PC-3 (cell line): ENCODE data around the gene RNASE9. TPM values are rescaled to one million over a fixed set of nuclear protein-coding genes. Genes with fewer than 3 reads are reported as not detected.

Experiments used
- ATAC-seq: fragments of 200-7000 bp; cut with Tn5 transposase; 2 replicates; pipeline ENCODE4 v1.9.1; 2020; ENCODE audit warnings: mild to moderate bottlenecking, moderate library complexity
- BruUV-seq: library from RNA; stranded (reverse); fragments of 400-500 nt; replicated peaks from 2 replicates; lab custom pipeline; 2021; lab: Mats Ljungman, UMichigan
- CTCF ChIA-PET: fragments of 300-600 bp; sonication (Branson Sonifier 250); formaldehyde crosslinking; loops from one replicate; lab custom pipeline; 2022; ENCODE audit warnings: antibody characterized with exemption; lab: Charles Lee
- POLR2A ChIA-PET: fragments of 300-600 bp; sonication (Branson Sonifier 250); formaldehyde crosslinking; loops from one replicate; lab custom pipeline; 2022; ENCODE audit warnings: antibody characterized with exemption; ENCODE audit not compliant: unreplicated experiment; lab: Charles Lee
- DNase-seq: peaks from one replicate; pipeline ENCODE4 v3.0.0-alpha.2; 2015
- H2AFZ ChIP-seq: fragments of 300-600 bp; sonication (generic); 2 replicates; pipeline ENCODE4 v1.6.0; 2016; ENCODE audit warnings: antibody characterized with exemption, low read length
- H3F3A ChIP-seq: fragments of 300-600 bp; sonication (generic); one replicate; pipeline ENCODE4 v1.6.0; 2017; ENCODE audit warnings: antibody characterized with exemption, low read length, control low read depth, mild to moderate bottlenecking; ENCODE audit not compliant: unreplicated experiment
- H3K27ac ChIP-seq: fragments of 300-600 bp; sonication (generic); 2 replicates; pipeline ENCODE4 v1.5.1; 2016; ENCODE audit warnings: mild to moderate bottlenecking, low read length
- H3K27me3 ChIP-seq: fragments of 300-600 bp; sonication (generic); 2 replicates; pipeline ENCODE4 v1.6.1; 2016; ENCODE audit warnings: low read length, mixed read lengths
- H3K36me3 ChIP-seq: fragments of 300-600 bp; sonication (generic); 2 replicates; pipeline ENCODE4 v1.6.1; 2016; ENCODE audit warnings: low read depth, mixed run types, low read length, mixed read lengths
- H3K4me1 ChIP-seq: fragments of 300-600 bp; sonication (generic); 2 replicates; pipeline ENCODE4 v1.5.1; 2016; ENCODE audit warnings: low read length; ENCODE audit not compliant: insufficient read depth
- H3K4me2 ChIP-seq: fragments of 300-600 bp; sonication (generic); 2 replicates; pipeline ENCODE4 v1.6.0; 2016; ENCODE audit warnings: low read length
- H3K4me3 ChIP-seq: fragments of 300-600 bp; sonication (generic); 2 replicates; pipeline ENCODE4 v1.5.1; 2016; ENCODE audit warnings: mild to moderate bottlenecking, low read length, mixed read lengths
- H3K79me2 ChIP-seq: fragments of 300-600 bp; sonication (generic); 2 replicates; pipeline ENCODE4 v1.6.1; 2017; ENCODE audit warnings: low read length, mixed read lengths
- H3K9ac ChIP-seq: fragments of 300-600 bp; sonication (generic); 2 replicates; pipeline ENCODE4 v1.6.0; 2016; ENCODE audit warnings: mild to moderate bottlenecking, low read length
- H3K9me2 ChIP-seq: fragments of 300-600 bp; sonication (generic); replicated peaks from 2 replicates; pipeline ENCODE4 v1.6.1; 2016; ENCODE audit warnings: mixed run types, low read length, mixed read lengths
- H3K9me3 ChIP-seq: fragments of 300-600 bp; sonication (generic); 2 replicates; pipeline ENCODE4 v1.6.1; 2016; ENCODE audit warnings: low read length, mixed read lengths
- H4K20me1 ChIP-seq: fragments of 300-600 bp; sonication (generic); 2 replicates; pipeline ENCODE4 v1.6.1; 2016; ENCODE audit warnings: low read length, mixed read lengths
- CTCF ChIP-seq: fragments of 300-600 bp; sonication (generic); conservative IDR thresholded peaks from 2 replicates; pipeline ENCODE4 v1.5.1; 2017; ENCODE audit warnings: antibody characterized with exemption, low read depth, mild to moderate bottlenecking, low read length
- EZH2 ChIP-seq: fragments of 300-600 bp; sonication (generic); IDR thresholded peaks from one replicate; pipeline ENCODE4 v1.6.1; 2017; ENCODE audit warnings: antibody characterized with exemption, mild to moderate bottlenecking, low read length; ENCODE audit not compliant: unreplicated experiment
- EZH2phosphoT487 ChIP-seq: fragments of 300-600 bp; sonication (generic); IDR thresholded peaks from 2 replicates; pipeline ENCODE4 v1.6.1; 2018; ENCODE audit warnings: mild to moderate bottlenecking, antibody characterized with exemption, low read length, borderline replicate concordance
- intact Hi-C: fragments of 100-400 bp; cut with micrococcal nuclease; formaldehyde crosslinking; loops from 2 replicates; pipeline ENCODE4 v1.9.0; 2023
- total RNA-seq: library from RNA; depleted of rRNA; stranded (reverse); fragments of >200 nt; gene quantifications from 2 replicates; pipeline ENCODE4 v1.2.3, GENCODE V29; 2014

RNASE9 gene
- total RNA-seq, 1 experiment from 2014 or later = not detected

GRCh38 chr14:20564501-20564997 is 3.7 kb upstream of the RNASE9 start:
- H3K4me1 ChIP-seq = no peaks in the 10 kb centered on the region
- no peak overlapping the region for H2AFZ ChIP-seq
- H3K4me3 ChIP-seq = no peak overlapping the region
- ATAC-seq (no peak), DNase-seq (no peak)
- BruUV-seq = no TSS peak
- H4K20me1 ChIP-seq = no peaks in the 10 kb centered on the region
- no peak for TF ChIP-seq EZH2
- TF ChIP-seq EZH2phosphoT487 = no peak
- no peak for TF ChIP-seq CTCF
- ChIA-PET POLR2A (no interaction called here), CTCF (no interaction called here)
- H3K79me2 ChIP-seq = no peaks in the 10 kb centered on the region
- no peak overlapping the region for H3K9ac ChIP-seq
- H3K9me3 ChIP-seq = no peaks in the 10 kb centered on the region
- no peaks in the 10 kb centered on the region for H3K36me3 ChIP-seq
- no peak overlapping the region for H3K4me2 ChIP-seq
- H3K9me2 ChIP-seq = no peaks in the 10 kb centered on the region
- intact Hi-C loops = no loop called here
- peaks cover 20% of the 10 kb centered on the region; the same call in 1 of the 2 replicates for H3K27me3 ChIP-seq
- H3K27ac ChIP-seq = no peak overlapping the region
- H3F3A ChIP-seq = no peaks in the 10 kb centered on the region

- H3K27me3 ChIP-seq = peaks cover 20% of the 10 kb centered on the region; the same call in 1 of the 2 replicates
- no peak overlapping the region for H3K27ac ChIP-seq
- no peaks in the 10 kb centered on the region for H3K9me2 ChIP-seq
- no peak overlapping the region for H2AFZ ChIP-seq
- H3K36me3 ChIP-seq = no peaks in the 10 kb centered on the region
- no peaks in the 10 kb centered on the region for H3K4me1 ChIP-seq
- H3K4me2 ChIP-seq = no peak overlapping the region
- intact Hi-C loops = no loop called here
- BruUV-seq = no TSS peak
- H3K4me3 ChIP-seq = no peak overlapping the region
- H3K9ac ChIP-seq = no peak overlapping the region
- TF ChIP-seq EZH2phosphoT487 (no peak), CTCF (no peak), EZH2 (no peak)
- POLR2A ChIA-PET = no interaction called here
- H3K79me2 ChIP-seq = no peaks in the 10 kb centered on the region
- H3F3A ChIP-seq = no peaks in the 10 kb centered on the region
- CTCF ChIA-PET = no interaction called here
- ATAC-seq (no peak), DNase-seq (no peak)
- H3K9me3 ChIP-seq = no peaks in the 10 kb centered on the region
- no peaks in the 10 kb centered on the region for H4K20me1 ChIP-seq
Observed at GRCh38 chr14:20563971-20564370, 3.1 kb upstream of the RNASE9 start.

DNA sequence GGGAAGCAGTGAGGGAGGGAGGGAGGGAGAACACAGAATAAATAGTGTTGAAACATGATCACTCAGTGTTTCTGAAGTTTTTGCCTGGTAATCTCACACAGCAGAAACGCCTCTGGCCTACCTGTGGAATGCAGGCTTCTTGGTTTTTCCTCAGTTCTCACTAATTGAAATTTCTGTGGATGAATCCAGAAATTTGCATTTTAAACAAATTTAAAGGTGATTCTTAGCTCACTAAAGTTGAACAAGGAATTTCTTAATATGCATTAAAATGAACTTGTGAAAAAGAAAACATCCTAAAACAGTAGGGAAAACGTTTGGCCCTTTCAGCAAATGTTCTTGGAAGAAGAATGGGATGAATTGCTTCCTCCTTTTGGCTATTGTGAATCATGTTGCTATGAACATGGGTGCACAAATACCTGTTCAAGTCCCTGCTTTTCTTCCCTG is 1.4 kb downstream of the RNASE9 start:
- intact Hi-C loops = no loop called here
- TF ChIP-seq EZH2phosphoT487 (no peak), EZH2 (no peak), CTCF (no peak)
- POLR2A ChIA-PET = no interaction called here
- Histone ChIP-seq H3F3A (no peaks in the 10 kb centered on the region), H3K27ac (no peak overlapping the region), H3K9me3 (no peaks in the 10 kb centered on the region), H3K9ac (no peak overlapping the region), H3K9me2 (no peaks in the 10 kb centered on the region), H4K20me1 (no peaks in the 10 kb centered on the region), H3K4me2 (no peak overlapping the region), H3K27me3 (peaks cover 34% of the 10 kb centered on the region), H2AFZ (no peak overlapping the region), H3K79me2 (no peaks in the 10 kb centered on the region), H3K4me1 (no peaks in the 10 kb centered on the region), H3K4me3 (no peak overlapping the region), H3K36me3 (no peaks in the 10 kb centered on the region)
- CTCF ChIA-PET = no interaction called here
- ATAC-seq (0 out of 2 replicates have a peak, but pooled peaks have one; percentile 46), DNase-seq (no peak)
- no TSS peak for BruUV-seq
